ENCODE data around the gene FLRT1. TPM values are rescaled to one million over a fixed set of nuclear protein-coding genes. Genes with fewer than 3 reads are reported as not detected.

FLRT1 gene
- total RNA-seq, 1 experiment from 2014 or later: 0.31 TPM

- H2BK15ac ChIP-seq (ENCODE audit: low read depth, low read length): no peak overlapping the region
- no peak for TF ChIP-seq CTCF (conservative IDR thresholded peaks at IDR 0.05)
- H3K4ac ChIP-seq (ENCODE audit: low read depth, low read length): no peak overlapping the region
- Mint-ChIP-seq H3K4me3 (no peak overlapping the region), H3K9me3 (no peaks in the 10 kb centered on the region), H3K27me3 (ENCODE audit: low read depth) (peaks cover 82% of the 10 kb centered on the region), H3K36me3 (ENCODE audit: insufficient read depth in 1 of 3, low read depth in 3 of 3) (peaks cover 0 to 2% (median 0%) of the 10 kb centered on the region in 3 experiments; a peak in 2 of 7 replicates), H3K27ac (no peak overlapping the region), H3K4me1 (peaks cover 30 to 38% of the 10 kb centered on the region in 2 experiments)
- H2AK5ac ChIP-seq (ENCODE audit: insufficient read length, low read length): no peak overlapping the region
- H3T11ph ChIP-seq (ENCODE audit: low read length): no peak overlapping the region
- no peak overlapping the region for H2AFZ ChIP-seq (ENCODE audit: low read length)
- no peaks in the 10 kb centered on the region for H4K20me1 ChIP-seq (ENCODE audit: control insufficient read depth, insufficient read depth, insufficient read length)
- no CpG with 5 or more reads among the region's 4 CpGs for WGBS (ENCODE audit: extremely low coverage, insufficient read length, low lambda C conversion rate)
- H4K5ac ChIP-seq (ENCODE audit: insufficient read length, low read depth, low read length): no peak overlapping the region
- H3K9ac ChIP-seq (ENCODE audit: extremely low read depth, insufficient read length, low read length): no peak overlapping the region
- no peak overlapping the region for H2BK20ac ChIP-seq (ENCODE audit: low read depth, low read length, poor library complexity, severe bottlenecking)
- no peak for DNase-seq
- H3K9me3 ChIP-seq (ENCODE audit: control insufficient read depth, low read depth, low read length): no peaks in the 10 kb centered on the region
- H3K4me2 ChIP-seq (ENCODE audit: insufficient read depth, insufficient read length, low read length): no peak overlapping the region
- peaks cover 8% of the 10 kb centered on the region for H3K23me2 ChIP-seq (ENCODE audit: insufficient read length, low read depth, low read length, poor library complexity, severe bottlenecking)
- H2BK5ac ChIP-seq (ENCODE audit: insufficient read length, low read length): no peak overlapping the region
- no peak overlapping the region for H3K56ac ChIP-seq (ENCODE audit: insufficient read length, low read depth, low read length)
- no peak overlapping the region for H3K14ac ChIP-seq (ENCODE audit: insufficient read depth, low read length)
- H3K23ac ChIP-seq (ENCODE audit: insufficient read length, low read depth, low read length): no peak overlapping the region
- no peak overlapping the region for H2BK120ac ChIP-seq (ENCODE audit: low read depth, low read length, poor library complexity, severe bottlenecking)
- H2BK12ac ChIP-seq (ENCODE audit: insufficient read length, low read depth, low read length): no peak overlapping the region
- no peak overlapping the region for H3K27ac ChIP-seq (ENCODE audit: insufficient read length, low read depth, low read length)
- no peak overlapping the region for H3K18ac ChIP-seq (ENCODE audit: insufficient read length, low read depth, low read length)
- H3K4me1 ChIP-seq (ENCODE audit: insufficient read depth, low read length): no peaks in the 10 kb centered on the region; the same call in 1 of the 2 replicates
- H4K91ac ChIP-seq (ENCODE audit: insufficient read length, low read depth, low read length): no peak overlapping the region
- no peaks in the 10 kb centered on the region for H3K79me1 ChIP-seq (ENCODE audit: insufficient read depth, low read depth, low read length, poor library complexity, severe bottlenecking)
- no peak overlapping the region for H4K8ac ChIP-seq (replicated peaks; ENCODE audit: insufficient read length, low read depth, low read length)
- H3K27me3 ChIP-seq (ENCODE audit: insufficient read depth, low read length): peaks cover 29% of the 10 kb centered on the region; the same call in 1 of the 2 replicates
- H3K79me2 ChIP-seq (ENCODE audit: insufficient read depth, low read length): no peaks in the 10 kb centered on the region
These were observed 3.7 kb upstream of the FLRT1 start for GRCh38 chr11:64032050-64032449.

All from H9 (cell line).